HEK293 (cell line): ENCODE measurements around the gene EGR1.

Source experiments
- CTCF ChIA-PET: fragments of 350-600 bp; formaldehyde crosslinking; extraction: SDS; loops from one replicate; lab custom pipeline; 2021; ENCODE audit warnings: antibody characterized with exemption; lab: Yijun Ruan, JAX
- POLR2A ChIA-PET: fragments of 300-600 bp; formaldehyde crosslinking; extraction: SDS; loops from one replicate; lab custom pipeline; 2020; ENCODE audit warnings: antibody characterized with exemption, inconsistent platforms; lab: Yijun Ruan, JAX
- H3K27ac ChIP-seq: fragments of 200-500 bp; sonication (Bioruptor generic); 2 replicates; pipeline ENCODE4 v1.5.1; 2014; ENCODE audit warnings: low read depth, low read length, control low read depth, inconsistent platforms; ENCODE audit errors: extremely low read depth
- H3K36me3 ChIP-seq, 2 experiments: fragments of 200-500 bp in 1 of 2; sonication (Bioruptor generic) in 1 of 2; 1 replicate in 1 of 2; 2 replicates in 1 of 2; pipeline ENCODE4 v1.5.1; 2014 to 2017; ENCODE audit warnings: inconsistent platforms in 2 of 2, low read length in 2 of 2; ENCODE audit not compliant: control insufficient read depth in 2 of 2, insufficient read depth in 1 of 2
- H3K4me1 ChIP-seq: fragments of 200-500 bp; sonication (Bioruptor generic); 2 replicates; pipeline ENCODE4 v1.5.1; 2014; ENCODE audit warnings: mild to moderate bottlenecking, low read length, inconsistent platforms; ENCODE audit not compliant: control insufficient read depth, insufficient read depth
- H3K4me3 ChIP-seq: 2 replicates; pipeline ENCODE4 v1.5.1; 2011; ENCODE audit warnings: low read depth, mild to moderate bottlenecking, control low read depth, low read length, moderate library complexity
- H3K9me3 ChIP-seq: fragments of 200-500 bp; sonication (Bioruptor generic); 2 replicates; pipeline ENCODE4 v1.5.1; 2014; ENCODE audit warnings: low read depth, low read length, inconsistent platforms; ENCODE audit not compliant: control insufficient read depth, insufficient read depth
- HOXC10 ChIP-seq: sonication (generic); formaldehyde crosslinking; IDR thresholded peaks from 2 replicates; pipeline ENCODE4 v1.8.1; 2023; ENCODE audit warnings: mild to moderate bottlenecking, missing genetic modification reagents
- PRDM1 ChIP-seq: fragments of 450-650 bp; formaldehyde crosslinking; IDR thresholded peaks from 2 replicates; pipeline ENCODE4; 2016; ENCODE audit warnings: missing biosample characterization, missing genetic modification characterization
- SCRT1 ChIP-seq: fragments of 450-650 bp; formaldehyde crosslinking; IDR thresholded peaks from 2 replicates; pipeline ENCODE4 v1.5.1; 2016; ENCODE audit warnings: missing biosample characterization, missing genetic modification characterization, borderline replicate concordance
- SP3 ChIP-seq: fragments of 450-650 bp; formaldehyde crosslinking; IDR thresholded peaks from 2 replicates; pipeline ENCODE4 v1.5.1; 2016; ENCODE audit warnings: missing biosample characterization, missing genetic modification characterization
- ZBTB20 ChIP-seq: fragments of 450-650 bp; formaldehyde crosslinking; IDR thresholded peaks from 2 replicates; pipeline ENCODE4 v1.5.1; 2016; ENCODE audit warnings: missing biosample characterization, missing genetic modification characterization
- ZFHX2 ChIP-seq: fragments of 450-650 bp; formaldehyde crosslinking; conservative IDR thresholded peaks from 2 replicates; pipeline ENCODE4 v1.5.1; 2016; ENCODE audit warnings: missing biosample characterization, missing genetic modification characterization
- ZIC2 ChIP-seq: fragments of 450-650 bp; formaldehyde crosslinking; IDR thresholded peaks from 2 replicates; pipeline ENCODE4 v1.5.1; 2016; ENCODE audit warnings: missing biosample characterization, missing genetic modification characterization
- ZNF23 ChIP-seq: fragments of 450-650 bp; formaldehyde crosslinking; IDR thresholded peaks from 2 replicates; pipeline ENCODE4 v1.5.1; 2016; ENCODE audit warnings: missing biosample characterization, missing genetic modification characterization, borderline replicate concordance
- ZNF292 ChIP-seq: fragments of 450-650 bp; formaldehyde crosslinking; IDR thresholded peaks from 2 replicates; pipeline ENCODE4 v1.5.1; 2016; ENCODE audit warnings: low read depth, missing biosample characterization, missing genetic modification characterization, borderline replicate concordance
- ZNF558 ChIP-seq: fragments of 450-650 bp; formaldehyde crosslinking; IDR thresholded peaks from 2 replicates; pipeline ENCODE4 v1.5.1; 2016; ENCODE audit warnings: missing biosample characterization, missing genetic modification characterization
- ZNF624 ChIP-seq: fragments of 450-650 bp; formaldehyde crosslinking; IDR thresholded peaks from 2 replicates; pipeline ENCODE4 v1.5.1; 2017; ENCODE audit warnings: missing biosample characterization, missing genetic modification characterization
- ZNF670 ChIP-seq: fragments of 450-650 bp; formaldehyde crosslinking; IDR thresholded peaks from 2 replicates; pipeline ENCODE4 v1.5.1; 2016; ENCODE audit warnings: missing biosample characterization, missing genetic modification characterization, low read depth
- ZNF792 ChIP-seq: fragments of 450-650 bp; formaldehyde crosslinking; IDR thresholded peaks from 2 replicates; pipeline ENCODE4 v1.5.1; 2016; ENCODE audit warnings: missing biosample characterization, missing genetic modification characterization
- TF ChIP-seq, protein P1 (sequence below): fragments of 450-650 bp; formaldehyde crosslinking; IDR thresholded peaks from 2 replicates; pipeline ENCODE4 v1.5.1; 2016; ENCODE audit warnings: missing biosample characterization, missing genetic modification characterization
- TF ChIP-seq, protein P2 (sequence below): fragments of 450-650 bp; formaldehyde crosslinking; IDR thresholded peaks from 2 replicates; pipeline ENCODE4 v1.5.1; 2016; ENCODE audit warnings: missing biosample characterization, missing genetic modification characterization

The EGR1 gene

DNA sequence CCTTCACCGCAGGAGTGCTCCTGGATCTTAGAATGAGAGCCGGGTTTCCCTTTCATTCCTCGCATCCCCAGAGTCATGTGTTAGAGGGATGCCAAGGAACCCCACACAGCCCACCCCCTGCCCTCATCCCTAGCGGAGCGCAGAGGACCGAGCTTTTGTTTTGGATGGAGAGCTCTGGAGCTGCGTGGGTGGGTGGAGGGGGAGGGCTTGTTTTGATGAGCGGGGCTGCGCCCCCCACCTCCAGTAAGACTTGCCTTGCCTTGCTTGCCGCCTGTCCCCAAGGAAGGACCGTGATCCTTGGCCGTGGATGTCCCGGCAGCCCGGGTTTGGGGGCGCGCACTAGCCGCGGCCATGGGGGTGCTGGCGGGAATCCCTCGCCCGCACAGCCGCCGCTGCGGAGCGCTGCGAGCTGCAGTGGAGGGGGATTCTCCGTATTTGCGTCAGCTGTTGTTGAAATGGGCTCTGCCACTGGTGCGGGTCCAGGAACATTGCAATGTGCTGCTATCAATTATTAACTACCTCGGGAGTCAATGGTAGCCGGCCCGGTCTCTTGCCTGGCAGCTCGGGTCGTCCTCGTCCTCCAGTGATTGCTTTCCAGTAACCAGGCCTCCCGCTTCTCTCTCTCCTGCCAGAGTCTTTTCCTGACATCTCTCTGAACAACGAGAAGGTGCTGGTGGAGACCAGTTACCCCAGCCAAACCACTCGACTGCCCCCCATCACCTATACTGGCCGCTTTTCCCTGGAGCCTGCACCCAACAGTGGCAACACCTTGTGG lies 1.0 kb downstream of the EGR1 start (continued):
- TF ChIP-seq, protein P1, sequence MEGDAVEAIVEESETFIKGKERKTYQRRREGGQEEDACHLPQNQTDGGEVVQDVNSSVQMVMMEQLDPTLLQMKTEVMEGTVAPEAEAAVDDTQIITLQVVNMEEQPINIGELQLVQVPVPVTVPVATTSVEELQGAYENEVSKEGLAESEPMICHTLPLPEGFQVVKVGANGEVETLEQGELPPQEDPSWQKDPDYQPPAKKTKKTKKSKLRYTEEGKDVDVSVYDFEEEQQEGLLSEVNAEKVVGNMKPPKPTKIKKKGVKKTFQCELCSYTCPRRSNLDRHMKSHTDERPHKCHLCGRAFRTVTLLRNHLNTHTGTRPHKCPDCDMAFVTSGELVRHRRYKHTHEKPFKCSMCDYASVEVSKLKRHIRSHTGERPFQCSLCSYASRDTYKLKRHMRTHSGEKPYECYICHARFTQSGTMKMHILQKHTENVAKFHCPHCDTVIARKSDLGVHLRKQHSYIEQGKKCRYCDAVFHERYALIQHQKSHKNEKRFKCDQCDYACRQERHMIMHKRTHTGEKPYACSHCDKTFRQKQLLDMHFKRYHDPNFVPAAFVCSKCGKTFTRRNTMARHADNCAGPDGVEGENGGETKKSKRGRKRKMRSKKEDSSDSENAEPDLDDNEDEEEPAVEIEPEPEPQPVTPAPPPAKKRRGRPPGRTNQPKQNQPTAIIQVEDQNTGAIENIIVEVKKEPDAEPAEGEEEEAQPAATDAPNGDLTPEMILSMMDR = no peak
- TF ChIP-seq HOXC10 (CRISPR knock-in tag) (no peak), ZNF624 (tag by site-specific recombination) (no peak), ZBTB20 (tag by site-specific recombination) (0 out of 2 replicates have a peak, but pooled peaks have one; percentile 25), SCRT1 (tag by site-specific recombination) (no peak), ZIC2 (no peak), ZNF292 (tag by site-specific recombination) (no peak), ZNF23 (tag by site-specific recombination) (no peak), ZFHX2 (tag by site-specific recombination) (peak; percentile 43), SP3 (tag by site-specific recombination) (0 out of 2 replicates have a peak, but pooled peaks have one; percentile 7), ZNF670 (tag by site-specific recombination) (no peak), ZNF558 (no peak)

DNA sequence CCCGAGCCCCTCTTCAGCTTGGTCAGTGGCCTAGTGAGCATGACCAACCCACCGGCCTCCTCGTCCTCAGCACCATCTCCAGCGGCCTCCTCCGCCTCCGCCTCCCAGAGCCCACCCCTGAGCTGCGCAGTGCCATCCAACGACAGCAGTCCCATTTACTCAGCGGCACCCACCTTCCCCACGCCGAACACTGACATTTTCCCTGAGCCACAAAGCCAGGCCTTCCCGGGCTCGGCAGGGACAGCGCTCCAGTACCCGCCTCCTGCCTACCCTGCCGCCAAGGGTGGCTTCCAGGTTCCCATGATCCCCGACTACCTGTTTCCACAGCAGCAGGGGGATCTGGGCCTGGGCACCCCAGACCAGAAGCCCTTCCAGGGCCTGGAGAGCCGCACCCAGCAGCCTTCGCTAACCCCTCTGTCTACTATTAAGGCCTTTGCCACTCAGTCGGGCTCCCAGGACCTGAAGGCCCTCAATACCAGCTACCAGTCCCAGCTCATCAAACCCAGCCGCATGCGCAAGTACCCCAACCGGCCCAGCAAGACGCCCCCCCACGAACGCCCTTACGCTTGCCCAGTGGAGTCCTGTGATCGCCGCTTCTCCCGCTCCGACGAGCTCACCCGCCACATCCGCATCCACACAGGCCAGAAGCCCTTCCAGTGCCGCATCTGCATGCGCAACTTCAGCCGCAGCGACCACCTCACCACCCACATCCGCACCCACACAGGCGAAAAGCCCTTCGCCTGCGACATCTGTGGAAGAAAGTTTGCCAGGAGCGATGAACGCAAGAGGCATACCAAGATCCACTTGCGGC lies 1.8 kb downstream of the EGR1 start:
- H3K9me3 ChIP-seq = no peaks in the 10 kb centered on the region
- TF ChIP-seq ZNF792 (tag by site-specific recombination) (no peak), ZFHX2 (tag by site-specific recombination) (peak; percentile 25; the same call in 1 of the 2 replicates)
- TF ChIP-seq, protein P2, sequence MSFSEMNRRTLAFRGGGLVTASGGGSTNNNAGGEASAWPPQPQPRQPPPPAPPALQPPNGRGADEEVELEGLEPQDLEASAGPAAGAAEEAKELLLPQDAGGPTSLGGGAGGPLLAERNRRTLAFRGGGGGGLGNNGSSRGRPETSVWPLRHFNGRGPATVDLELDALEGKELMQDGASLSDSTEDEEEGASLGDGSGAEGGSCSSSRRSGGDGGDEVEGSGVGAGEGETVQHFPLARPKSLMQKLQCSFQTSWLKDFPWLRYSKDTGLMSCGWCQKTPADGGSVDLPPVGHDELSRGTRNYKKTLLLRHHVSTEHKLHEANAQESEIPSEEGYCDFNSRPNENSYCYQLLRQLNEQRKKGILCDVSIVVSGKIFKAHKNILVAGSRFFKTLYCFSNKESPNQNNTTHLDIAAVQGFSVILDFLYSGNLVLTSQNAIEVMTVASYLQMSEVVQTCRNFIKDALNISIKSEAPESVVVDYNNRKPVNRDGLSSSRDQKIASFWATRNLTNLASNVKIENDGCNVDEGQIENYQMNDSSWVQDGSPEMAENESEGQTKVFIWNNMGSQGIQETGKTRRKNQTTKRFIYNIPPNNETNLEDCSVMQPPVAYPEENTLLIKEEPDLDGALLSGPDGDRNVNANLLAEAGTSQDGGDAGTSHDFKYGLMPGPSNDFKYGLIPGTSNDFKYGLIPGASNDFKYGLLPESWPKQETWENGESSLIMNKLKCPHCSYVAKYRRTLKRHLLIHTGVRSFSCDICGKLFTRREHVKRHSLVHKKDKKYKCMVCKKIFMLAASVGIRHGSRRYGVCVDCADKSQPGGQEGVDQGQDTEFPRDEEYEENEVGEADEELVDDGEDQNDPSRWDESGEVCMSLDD (tag by site-specific recombination) = no peak
- peaks cover 0 to 8% of the 10 kb centered on the region in 2 experiments; a peak in 1 of 3 replicates for H3K36me3 ChIP-seq
- H3K4me3 ChIP-seq = peak overlapping the region; percentile 88
- CTCF ChIA-PET = interaction anchor here (0.7 to 4.4 kb wide), 2 partner anchors 18 to 36 kb away, joined by 3 to 51 read pairs; no protein-coding TSS in a partner anchor
- peaks cover 4% of the 10 kb centered on the region; the same call in 1 of the 2 replicates for H3K4me1 ChIP-seq
- POLR2A ChIA-PET = interaction anchor here (3.4 kb wide), 1 partner anchor 37 kb away, joined by 25 read pairs; no protein-coding TSS in a partner anchor
- H3K27ac ChIP-seq = no peak overlapping the region

DNA sequence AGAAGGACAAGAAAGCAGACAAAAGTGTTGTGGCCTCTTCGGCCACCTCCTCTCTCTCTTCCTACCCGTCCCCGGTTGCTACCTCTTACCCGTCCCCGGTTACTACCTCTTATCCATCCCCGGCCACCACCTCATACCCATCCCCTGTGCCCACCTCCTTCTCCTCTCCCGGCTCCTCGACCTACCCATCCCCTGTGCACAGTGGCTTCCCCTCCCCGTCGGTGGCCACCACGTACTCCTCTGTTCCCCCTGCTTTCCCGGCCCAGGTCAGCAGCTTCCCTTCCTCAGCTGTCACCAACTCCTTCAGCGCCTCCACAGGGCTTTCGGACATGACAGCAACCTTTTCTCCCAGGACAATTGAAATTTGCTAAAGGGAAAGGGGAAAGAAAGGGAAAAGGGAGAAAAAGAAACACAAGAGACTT lies 2.4 kb downstream of the EGR1 start:
- TF ChIP-seq ZNF558 (no peak), PRDM1 (tag by site-specific recombination) (peak; percentile 86)
- no peak overlapping the region for H3K27ac ChIP-seq
- H3K36me3 ChIP-seq = peaks cover 0 to 8% of the 10 kb centered on the region in 2 experiments; a peak in 1 of 3 replicates
- POLR2A ChIA-PET = no interaction called here
- H3K4me1 ChIP-seq = peaks cover 4% of the 10 kb centered on the region; the same call in 1 of the 2 replicates
- peak overlapping the region; percentile 88 for H3K4me3 ChIP-seq
- CTCF ChIA-PET = interaction anchor here (0.7 kb wide), 1 partner anchor 18 kb away, joined by 3 read pairs; no protein-coding TSS in a partner anchor
- H3K9me3 ChIP-seq = no peaks in the 10 kb centered on the region
